Right lobe of liver (tissue), 6 donors: ENCODE data around the gene TGM6. TPM values are rescaled to one million over a fixed set of nuclear protein-coding genes. Genes with fewer than 3 reads are reported as not detected.

Source experiments
- ATAC-seq, 4 donors: fragments of 200-7000 bp; cut with Tn5 transposase; one replicate each; pipeline ENCODE4 v1.9.1; 2020; ENCODE audit warnings: mild to moderate bottlenecking in 4 of 4, moderate library complexity in 4 of 4
- DNase-seq, 3 donors: peaks; one replicate each; pipeline ENCODE4 v3.0.0-alpha.2; 2020
- H3K27ac ChIP-seq, 3 donors: fragments of 200-600 bp; one replicate each; pipeline ENCODE4 v1.8.0; 2022
- H3K27me3 ChIP-seq, 2 donors: fragments of 200-600 bp; one replicate each; pipeline ENCODE4 v1.8.0; 2022
- H3K36me3 ChIP-seq, 4 donors: fragments of 200-600 bp; sonication (generic) in 1 of 4; one replicate each; pipeline versions ENCODE4 v1.5.1 to v1.8.0; 2017 to 2022; ENCODE audit warnings: control low read depth in 1 of 4
- H3K4me1 ChIP-seq, 4 donors: fragments of 200-600 bp; sonication (generic) in 1 of 4; one replicate each; pipeline versions ENCODE4 v1.5.1 to v1.8.0; 2017 to 2022; ENCODE audit warnings: control low read depth in 1 of 4
- H3K4me3 ChIP-seq, 3 donors: fragments of 200-600 bp; one replicate each; pipeline ENCODE4 v1.8.0; 2022
- H3K9me3 ChIP-seq, 4 donors: fragments of 200-600 bp; sonication (generic) in 1 of 4; one replicate each; pipeline versions ENCODE4 v1.5.1 to v1.8.0; 2017 to 2022; ENCODE audit warnings: control low read depth in 1 of 4
- CTCF ChIP-seq, 4 donors: fragments of 200-600 bp in 3 of 4; fragments of 450-650 bp in 1 of 4; IDR thresholded peaks; one replicate each; pipeline versions ENCODE4 v1.5.1 to v1.8.0; 2016 to 2022; ENCODE audit warnings: antibody characterized with exemption in 4 of 4, mild to moderate bottlenecking in 2 of 4
- POLR2A ChIP-seq: fragments of 450-650 bp; IDR thresholded peaks from one replicate; pipeline ENCODE4 v1.6.1; 2017; ENCODE audit warnings: antibody characterized with exemption, mild to moderate bottlenecking
- WGBS: methylation state at CpG from one replicate; pipeline ENCODE4 v1.1.6; 2018; ENCODE audit warnings: low coverage, low lambda C conversion rate; ENCODE audit not compliant: insufficient coverage; ENCODE audit errors: missing lambda C conversion rate; 5-methylcytosine and 5-hydroxymethylcytosine counted together
- intact Hi-C, 2 donors: fragments of 100-400 bp; cut with DNase I; formaldehyde crosslinking; loops; one replicate each; pipeline versions ENCODE4 v1.11.2 to v1.14.1; 2022
- total RNA-seq, 6 experiments: library from RNA; depleted of rRNA in 2 of 6; stranded (reverse); fragments of >200 nt in 2 of 6; fragmentation: NEBNext Ultra II Directional in 3 of 6; extraction: Animal tissue kit (Norgen Biotek cat#: 25700) in 3 of 6; gene quantifications; one replicate each; pipeline versions ENCODE4 v1.1.0 to v1.2.4, GENCODE V29; 2016 to 2023
- donor health status: DM: no; HTN: yes; CAD: no.
- donor health status: DM: no; HTN: no; CAD: no.
- donor health status: DM: no; HTN: no; CAD: no.
- donor health status: DM: no; HTN: yes; CAD: no.
- donor health status: DM: no; HTN: yes; CAD: no.

The TGM6 gene
- total RNA-seq, 6 experiments from 2014 or later: not detected

- H3K4me1 ChIP-seq: peaks cover 0 to 11% (median 4%) of the 10 kb centered on the region in 4 donors
- peak overlapping the region; percentile 82 to 93 (median 89) for H3K4me3 ChIP-seq
- peaks cover 0 to 26% (median 16%) of the 10 kb centered on the region in 4 donors for H3K36me3 ChIP-seq
- H3K27me3 ChIP-seq: no peaks in the 10 kb centered on the region
- WGBS: under 1% methylated on average over 19 of the region's 19 CpGs
- intact Hi-C loops: loop anchor here in 1 of 2 donors (10.0 kb wide), 1 partner anchor 255 kb away; no protein-coding TSS in a partner anchor
- peak; percentile 46 to 64 (median 58) for ATAC-seq
- no peak for TF ChIP-seq POLR2A
- no peak for TF ChIP-seq CTCF (IDR thresholded peaks at IDR 0.05)
- peak overlapping the region; percentile 74 to 94 (median 93) for H3K27ac ChIP-seq
- peak in 2 of 3 donors; percentile 52 to 53 for DNase-seq
- H3K9me3 ChIP-seq: no peaks in the 10 kb centered on the region
Observed at GRCh38 chr20:2469991-2470422, 89.3 kb downstream of the TGM6 start.

GRCh38 chr20:2470423-2471193, 89.9 kb downstream of the TGM6 start, which contains the start of gene SNRPB:
Gene SNRPB (minus strand): TSS chr20:2470789. CDS start chr20:2470690, 99 bp downstream.
- under 1% methylated on average over 41 of the region's 53 CpGs for WGBS
- Histone ChIP-seq H3K4me1 (peaks cover 0 to 15% (median 6%) of the 10 kb centered on the region in 4 donors), H3K27ac (peak within 1 kb of the TSS; percentile 80 to 94 (median 93)), H3K27me3 (no peaks in the 10 kb centered on the region), H3K9me3 (no peaks in the 10 kb centered on the region), H3K4me3 (peak within 1 kb of the TSS; percentile 82 to 93 (median 89)), H3K36me3 (peaks cover 0 to 20% (median 13%) of the 10 kb centered on the region in 4 donors)
- TF ChIP-seq CTCF (IDR thresholded peaks at IDR 0.05) (no peak), POLR2A (peak; percentile 95)
- ATAC-seq (peak; percentile 97 to 99 (median 98)), DNase-seq (peak; percentile 97 to 98 (median 98))
- intact Hi-C loops: no loop called here

- Histone ChIP-seq H3K4me3 (no peak overlapping the region), H3K36me3 (no peaks in the 10 kb centered on the region), H3K27me3 (no peaks in the 10 kb centered on the region), H3K9me3 (no peaks in the 10 kb centered on the region), H3K4me1 (peaks cover 0 to 22% (median 11%) of the 10 kb centered on the region in 4 donors), H3K27ac (no peak overlapping the region)
- WGBS: 72% methylated on average over 4 of the region's 4 CpGs
- no peak for TF ChIP-seq CTCF (IDR thresholded peaks at IDR 0.05)
- no peak for TF ChIP-seq POLR2A
- intact Hi-C loops: no loop called here
- ATAC-seq (no peak), DNase-seq (no peak)
Observed at GRCh38 chr20:2473516-2473915, 92.8 kb downstream of the TGM6 start.

- peaks cover 0 to 16% (median 5%) of the 10 kb centered on the region in 4 donors for H3K4me1 ChIP-seq
- no peaks in the 10 kb centered on the region for H3K36me3 ChIP-seq
- ATAC-seq: peak; percentile 89 to 96 (median 94)
- WGBS: 70% methylated on average over 5 of the region's 9 CpGs
- intact Hi-C loops: no loop called here
- peak; percentile 28 to 75 (median 74) for DNase-seq
- no peaks in the 10 kb centered on the region for H3K27me3 ChIP-seq
- H3K27ac ChIP-seq: peak overlapping the region in 2 of 3 donors; percentile 58 to 62
- TF ChIP-seq CTCF (IDR thresholded peaks at IDR 0.05) (no peak), POLR2A (no peak)
- H3K4me3 ChIP-seq: no peak overlapping the region
- H3K9me3 ChIP-seq: no peaks in the 10 kb centered on the region
Observed at GRCh38 chr20:2475850-2476741, 95.4 kb downstream of the TGM6 start.
